GM21529 (cell line): Measurements from ENCODE around the gene FZR1.
"Not testable (repeated sequence)": the region's sequence is repeated elsewhere in the genome, so short reads cannot be mapped to it uniquely, and the experiment has no call there.

ENCODE experiments used
- ATAC-seq: cut with Tn5 transposase; IDR thresholded peaks from one replicate; pipeline ENCODE4 v1.9.1; 2021; ENCODE audit not compliant: unreplicated experiment

FZR1 gene

DNA sequence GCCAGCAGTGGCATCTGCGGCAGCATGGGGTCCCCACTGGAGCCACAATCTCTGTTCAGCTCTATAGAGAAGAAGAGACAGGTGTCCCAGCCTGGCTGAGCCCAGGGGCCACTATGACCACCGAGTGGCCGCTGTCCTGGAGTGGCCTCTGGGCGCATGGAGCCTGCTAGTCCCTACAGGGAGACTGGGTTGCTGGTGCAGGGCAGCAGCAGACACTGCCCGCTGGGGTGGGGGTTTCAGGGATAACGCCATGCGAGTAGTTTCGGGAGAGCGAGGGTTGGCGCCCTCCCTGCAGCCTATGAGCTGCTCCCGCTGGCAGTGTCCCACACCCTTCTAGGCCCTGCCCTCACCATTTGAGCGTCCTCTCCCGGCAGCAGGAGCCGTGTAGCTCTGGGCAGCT lies 22.0 kb downstream of the FZR1 start:
- no peak for ATAC-seq

DNA sequence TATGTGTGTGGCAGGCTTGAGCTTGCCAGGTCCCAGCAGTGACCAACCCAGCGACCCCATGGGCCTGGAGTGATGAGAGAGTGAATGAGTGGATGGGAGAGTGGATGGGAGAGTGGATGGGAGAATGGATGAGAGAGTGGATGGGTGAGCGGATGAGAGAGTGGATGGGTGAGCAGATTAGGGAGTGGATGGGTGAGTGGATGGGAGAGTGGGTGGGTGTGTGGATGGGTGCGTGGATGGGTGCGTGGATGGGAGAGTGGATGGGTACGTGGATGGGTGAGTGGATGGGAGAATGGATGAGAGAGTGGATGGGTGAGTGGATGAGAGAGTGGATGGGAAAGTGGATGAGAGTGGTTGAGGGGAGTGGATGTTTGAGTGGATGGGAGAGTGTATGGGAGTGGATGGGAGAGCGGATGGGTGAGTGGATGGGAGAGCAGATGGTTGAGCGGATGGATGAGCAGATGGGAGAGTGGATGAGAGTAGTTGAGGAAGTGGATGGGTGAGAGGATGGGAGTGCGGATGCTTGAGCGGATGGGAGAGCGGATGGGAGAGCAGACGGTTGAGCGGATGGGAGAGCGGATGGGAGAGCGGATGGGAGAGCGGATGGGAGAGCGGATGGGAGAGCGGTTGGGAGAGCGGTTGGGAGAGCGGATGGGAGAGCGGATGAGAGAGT lies 22.6 kb downstream of the FZR1 start:
- ATAC-seq: no peak

DNA sequence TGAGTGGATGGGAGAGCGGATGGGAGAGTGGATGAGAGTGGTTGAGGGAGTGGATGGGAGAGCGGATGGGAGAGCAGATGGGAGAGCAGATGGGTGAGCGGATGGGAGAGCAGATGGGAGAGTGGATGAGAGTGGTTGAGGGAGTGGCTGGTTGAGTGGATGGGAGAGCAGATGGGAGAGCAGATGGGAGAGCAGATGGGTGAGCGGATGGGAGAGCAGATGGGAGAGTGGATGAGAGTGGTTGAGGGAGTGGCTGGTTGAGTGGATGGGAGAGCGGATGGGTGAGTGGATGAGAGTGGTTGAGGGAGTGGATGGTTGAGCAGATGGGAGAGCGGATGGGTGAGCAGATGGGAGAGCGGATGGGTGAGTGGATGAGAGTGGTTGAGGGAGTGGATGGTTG lies 23.2 kb downstream of the FZR1 start:
- ATAC-seq: not testable (repeated sequence)

DNA sequence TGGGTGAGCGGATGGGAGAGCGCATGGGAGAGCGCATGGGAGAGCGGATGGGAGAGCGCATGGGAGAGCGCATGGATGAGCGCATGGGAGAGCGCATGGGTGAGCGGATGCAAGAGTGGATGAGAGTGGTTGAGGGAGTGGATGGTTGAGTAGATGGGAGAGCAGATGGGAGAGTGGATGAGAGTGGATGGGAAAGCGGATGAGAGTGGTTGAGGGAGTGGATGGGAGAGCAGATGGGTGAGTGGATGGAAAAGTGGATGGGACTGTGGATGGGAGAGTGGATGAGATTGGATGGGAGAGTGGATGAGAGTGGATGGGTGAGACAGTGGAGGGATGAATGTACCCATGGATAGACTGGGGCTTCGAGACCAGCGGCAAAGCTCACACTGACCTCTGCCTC lies 24.3 kb downstream of the FZR1 start:
- ATAC-seq: no peak

DNA sequence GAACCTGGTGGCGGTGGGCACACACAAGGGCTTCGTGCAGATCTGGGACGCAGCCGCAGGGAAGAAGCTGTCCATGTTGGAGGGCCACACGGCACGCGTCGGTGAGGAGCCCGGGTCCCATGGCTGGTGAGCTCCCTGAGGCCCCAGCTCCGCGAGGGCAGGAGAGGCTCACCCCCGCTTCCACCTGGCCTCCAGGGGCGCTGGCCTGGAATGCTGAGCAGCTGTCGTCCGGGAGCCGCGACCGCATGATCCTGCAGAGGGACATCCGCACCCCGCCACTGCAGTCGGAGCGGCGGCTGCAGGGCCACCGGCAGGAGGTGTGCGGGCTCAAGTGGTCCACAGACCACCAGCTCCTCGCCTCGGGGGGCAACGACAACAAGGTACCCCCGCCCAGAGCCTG lies 25.6 kb downstream of the FZR1 start:
- ATAC-seq: no peak

DNA sequence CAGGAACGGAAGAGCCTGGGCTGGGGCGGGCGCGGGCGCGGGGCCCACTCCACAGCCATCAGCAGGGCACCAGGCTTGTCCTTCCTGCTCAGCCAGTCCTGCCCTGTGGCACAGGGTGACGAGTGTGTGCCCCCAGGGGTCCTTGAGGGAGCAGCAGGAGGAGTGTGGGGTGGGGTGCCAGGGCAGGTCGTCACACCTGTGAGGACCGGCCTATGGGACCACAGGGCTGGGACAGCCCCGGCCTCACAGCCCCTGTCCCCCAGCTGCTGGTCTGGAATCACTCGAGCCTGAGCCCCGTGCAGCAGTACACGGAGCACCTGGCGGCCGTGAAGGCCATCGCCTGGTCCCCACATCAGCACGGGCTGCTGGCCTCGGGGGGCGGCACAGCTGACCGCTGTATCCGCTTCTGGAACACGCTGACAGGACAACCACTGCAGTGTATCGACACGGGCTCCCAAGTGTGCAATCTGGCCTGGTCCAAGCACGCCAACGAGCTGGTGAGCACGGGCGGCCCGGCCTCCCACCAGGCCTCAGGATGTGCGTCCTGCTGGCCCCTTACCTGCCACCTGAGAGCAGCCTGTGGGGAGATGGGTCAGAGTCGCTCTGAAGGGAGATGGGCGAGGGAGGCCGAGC lies 26.2 kb downstream of the FZR1 start:
- no peak for ATAC-seq

DNA sequence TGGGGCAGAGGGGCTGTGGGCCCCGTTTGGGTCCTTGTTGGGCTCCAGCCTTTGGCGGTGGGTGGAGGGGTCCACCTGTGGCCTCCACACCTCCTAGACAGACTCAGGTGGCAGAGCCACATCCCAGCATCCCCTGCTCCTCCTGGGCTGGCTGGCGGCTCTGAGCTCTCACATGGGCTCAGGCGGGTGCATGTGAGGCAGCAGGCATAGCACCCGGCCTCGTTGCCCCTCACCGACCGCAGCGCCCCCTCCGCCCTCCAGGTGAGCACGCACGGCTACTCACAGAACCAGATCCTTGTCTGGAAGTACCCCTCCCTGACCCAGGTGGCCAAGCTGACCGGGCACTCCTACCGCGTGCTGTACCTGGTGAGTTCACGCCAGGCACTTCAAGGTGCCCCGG lies 26.9 kb downstream of the FZR1 start:
- ATAC-seq: no peak

DNA sequence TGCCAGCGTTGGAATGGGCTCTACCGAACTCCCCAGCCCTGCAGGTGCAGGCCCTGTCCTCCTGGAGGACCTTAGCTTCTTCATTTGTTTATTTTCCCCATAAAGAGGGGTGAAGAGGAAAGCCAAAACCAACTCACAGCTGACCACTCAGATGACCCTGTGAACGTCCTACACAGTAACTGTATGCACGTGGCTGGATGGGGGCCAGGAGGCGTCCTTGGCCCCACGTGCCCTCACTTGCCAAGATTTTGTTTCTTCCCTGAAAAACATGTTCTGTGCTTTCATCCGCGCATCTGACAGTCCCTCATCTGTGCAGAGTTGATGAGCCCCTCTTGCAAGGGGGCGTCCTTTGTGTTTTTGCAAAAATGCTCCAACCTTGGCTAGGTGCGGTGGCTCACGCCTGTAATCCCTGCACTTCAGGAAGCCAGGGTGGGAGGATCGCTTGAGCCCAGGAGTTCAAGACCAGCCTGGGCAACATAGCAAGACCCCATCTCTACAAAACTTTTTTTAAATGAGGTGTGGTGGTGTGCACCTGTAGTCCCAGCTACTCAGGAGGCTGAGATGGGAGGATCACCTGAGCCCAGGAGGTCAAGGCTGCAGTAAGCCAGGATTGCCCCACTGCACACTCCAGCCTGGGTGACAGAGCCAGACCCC lies 27.6 kb downstream of the FZR1 start:
- no peak for ATAC-seq

DNA sequence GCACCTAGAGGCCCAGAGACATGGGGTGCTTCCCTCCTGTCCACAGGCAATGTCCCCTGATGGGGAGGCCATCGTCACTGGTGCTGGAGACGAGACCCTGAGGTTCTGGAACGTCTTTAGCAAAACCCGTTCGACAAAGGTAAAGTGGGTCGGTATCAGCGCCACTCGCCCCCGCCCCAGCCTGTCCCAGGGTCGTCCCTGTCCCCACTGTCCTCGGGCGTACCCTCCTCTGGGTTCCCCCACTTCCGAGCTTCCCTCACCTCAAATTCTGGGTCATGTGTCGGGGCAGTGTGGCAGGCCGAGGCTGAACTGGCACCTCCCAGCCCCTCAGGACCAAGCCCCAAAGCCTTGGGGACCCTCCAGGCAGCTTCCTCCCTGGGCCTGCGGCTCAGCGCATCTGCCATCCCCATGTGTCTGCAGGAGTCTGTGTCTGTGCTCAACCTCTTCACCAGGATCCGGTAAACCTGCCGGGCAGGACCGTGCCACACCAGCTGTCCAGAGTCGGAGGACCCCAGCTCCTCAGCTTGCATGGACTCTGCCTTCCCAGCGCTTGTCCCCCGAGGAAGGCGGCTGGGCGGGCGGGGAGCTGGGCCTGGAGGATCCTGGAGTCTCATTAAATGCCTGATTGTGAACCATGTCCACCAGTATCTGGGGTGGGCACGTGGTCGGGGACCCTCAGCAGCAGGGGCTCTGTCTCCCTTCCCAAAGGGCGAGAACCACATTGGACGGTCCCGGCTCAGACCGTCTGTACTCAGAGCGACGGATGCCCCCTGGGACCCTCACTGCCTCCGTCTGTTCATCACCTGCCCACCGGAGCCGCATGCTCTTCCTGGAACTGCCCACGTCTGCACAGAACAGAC lies 28.5 kb downstream of the FZR1 start:
- no peak for ATAC-seq

DNA sequence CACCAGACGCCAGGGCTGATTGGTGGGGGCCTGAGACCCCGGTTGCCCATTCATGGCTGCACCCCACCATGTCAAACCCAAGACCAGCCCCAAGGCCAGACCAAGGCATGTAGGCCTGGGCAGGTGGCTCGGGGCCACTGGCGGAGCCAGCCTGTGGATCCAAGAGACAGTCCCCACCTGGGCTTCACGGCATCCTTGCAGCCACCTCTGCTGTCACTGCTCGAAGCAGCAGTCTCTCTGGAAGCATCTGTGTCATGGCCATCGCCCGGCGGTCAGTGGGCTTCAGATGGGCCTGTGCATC lies 29.1 kb downstream of the FZR1 start:
- ATAC-seq: no peak

DNA sequence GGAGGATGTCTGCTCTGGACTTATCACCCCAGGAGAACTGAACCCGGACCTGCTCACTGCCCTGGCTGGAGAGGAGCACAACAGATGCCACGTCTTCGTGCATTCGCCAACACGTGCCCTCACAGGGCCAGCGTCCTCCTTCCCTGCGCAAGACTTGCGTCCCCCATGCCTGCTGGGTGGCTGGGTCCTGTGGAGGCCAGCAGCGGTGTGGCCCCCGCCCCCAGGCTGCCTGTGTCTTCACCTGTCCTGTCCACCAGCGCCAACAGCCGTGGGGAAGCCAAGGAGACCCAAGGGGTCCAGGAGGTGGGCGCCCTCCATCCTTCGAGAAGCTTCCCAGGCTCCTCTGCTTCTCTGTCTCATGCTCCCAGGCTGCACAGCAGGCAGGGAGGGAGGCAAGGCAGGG lies 29.5 kb downstream of the FZR1 start:
- no peak for ATAC-seq

DNA sequence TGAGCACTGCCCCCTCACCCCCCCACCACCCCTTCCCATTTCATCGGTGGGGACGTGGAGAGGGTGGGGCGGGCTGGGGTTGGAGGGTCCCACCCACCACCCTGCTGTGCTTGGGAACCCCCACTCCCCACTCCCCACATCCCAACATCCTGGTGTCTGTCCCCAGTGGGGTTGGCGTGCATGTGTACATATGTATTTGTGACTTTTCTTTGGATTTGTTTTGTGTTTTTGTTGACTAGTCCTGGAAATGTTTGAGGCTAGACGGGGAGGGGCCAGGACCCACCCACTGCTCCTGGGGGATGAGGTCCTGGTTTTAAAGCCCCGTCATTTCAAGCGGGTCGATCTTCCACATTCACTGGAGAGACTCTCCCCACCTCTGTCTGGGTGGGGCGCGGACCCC lies 29.9 kb downstream of the FZR1 start:
- no peak for ATAC-seq

DNA sequence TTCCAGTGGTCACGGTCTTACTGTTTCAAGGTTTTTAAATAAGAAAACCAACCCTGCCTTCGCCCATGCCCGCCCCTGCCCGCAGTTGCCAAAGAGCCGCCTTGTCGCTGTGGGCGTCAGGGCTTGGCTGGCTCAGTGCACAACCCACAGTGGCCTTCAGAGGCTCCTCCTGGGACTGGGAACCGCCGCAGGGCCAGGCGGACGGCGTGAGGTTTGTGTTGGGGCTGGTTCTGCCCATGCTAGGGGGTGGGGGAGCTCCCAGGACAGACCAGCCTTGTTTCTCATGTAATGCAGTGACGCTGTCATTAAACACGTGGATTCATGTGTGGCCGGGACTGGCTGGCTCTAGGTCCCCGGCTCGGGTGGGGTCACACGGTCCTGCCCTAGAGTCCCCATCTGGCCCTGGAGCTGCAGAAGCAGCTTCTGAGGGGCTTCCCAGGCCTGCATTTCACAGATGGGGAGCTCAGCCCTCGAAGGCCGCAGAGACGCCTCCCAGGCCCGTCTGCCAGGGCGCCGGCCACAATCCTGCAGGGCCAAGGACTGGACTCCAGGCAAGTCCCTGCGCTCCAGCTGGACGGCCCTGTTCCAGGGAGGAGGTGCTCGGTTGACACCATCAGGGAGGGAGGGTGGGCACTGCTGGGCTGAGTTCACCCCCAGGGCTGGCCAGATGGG lies 30.5 kb downstream of the FZR1 start:
- no peak for ATAC-seq

DNA sequence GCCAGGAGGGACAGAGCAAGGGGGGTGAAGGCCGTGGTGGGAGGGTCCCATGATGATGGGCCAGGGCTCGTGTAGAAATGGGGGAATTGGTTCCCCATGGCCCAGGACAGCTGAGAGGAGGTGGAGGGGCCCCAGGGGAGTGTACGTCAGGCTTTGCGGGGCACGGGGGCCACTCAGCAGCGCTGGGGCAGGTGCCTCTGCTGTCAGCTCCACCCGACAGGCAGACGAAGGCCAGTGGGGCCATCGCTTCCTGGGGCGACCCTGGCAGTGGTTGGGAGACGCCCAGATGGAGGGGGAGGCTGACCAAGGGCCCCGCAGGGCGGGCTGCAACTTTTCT lies 31.0 kb downstream of the FZR1 start:
- ATAC-seq: no peak

DNA sequence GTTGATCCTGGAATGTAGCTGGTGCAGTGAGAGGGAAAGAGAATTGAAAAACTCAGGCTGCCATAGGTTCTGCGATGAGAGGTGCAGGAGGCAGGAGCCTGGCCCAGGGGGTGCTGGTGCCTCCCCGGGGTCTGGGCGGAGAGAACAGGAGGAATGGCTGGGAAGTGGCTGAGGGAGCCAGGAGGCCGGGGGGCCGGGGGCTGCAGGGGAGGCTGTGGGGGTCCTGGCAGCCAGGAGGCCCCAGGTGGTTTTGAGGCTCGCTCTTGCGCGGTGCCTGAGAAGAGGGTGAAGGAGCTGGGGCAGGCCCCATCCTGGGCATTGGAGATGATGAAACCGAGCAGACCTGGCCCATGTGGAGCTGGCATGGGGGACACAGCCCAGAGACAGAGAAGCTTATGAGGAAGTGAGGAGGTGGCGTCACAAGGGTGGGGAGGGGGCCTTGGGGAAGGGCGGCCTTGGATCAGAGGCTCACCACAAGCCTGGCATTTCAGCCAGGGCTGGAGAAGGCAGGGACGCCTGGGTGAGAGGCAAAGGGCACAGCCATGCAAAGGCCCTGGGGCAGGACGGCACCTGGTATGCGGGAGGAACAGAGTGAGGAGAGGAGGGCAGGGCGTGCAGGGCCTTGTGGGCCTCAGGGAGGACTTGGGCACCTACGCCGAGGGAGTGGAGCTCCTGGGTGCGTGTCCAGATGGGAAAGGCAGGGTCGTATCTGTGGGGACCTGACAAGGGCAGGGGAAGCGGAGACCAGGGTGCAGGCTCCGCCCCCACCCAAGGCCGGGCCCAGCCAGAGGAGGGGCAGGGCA lies 31.5 kb downstream of the FZR1 start:
- no peak for ATAC-seq

DNA sequence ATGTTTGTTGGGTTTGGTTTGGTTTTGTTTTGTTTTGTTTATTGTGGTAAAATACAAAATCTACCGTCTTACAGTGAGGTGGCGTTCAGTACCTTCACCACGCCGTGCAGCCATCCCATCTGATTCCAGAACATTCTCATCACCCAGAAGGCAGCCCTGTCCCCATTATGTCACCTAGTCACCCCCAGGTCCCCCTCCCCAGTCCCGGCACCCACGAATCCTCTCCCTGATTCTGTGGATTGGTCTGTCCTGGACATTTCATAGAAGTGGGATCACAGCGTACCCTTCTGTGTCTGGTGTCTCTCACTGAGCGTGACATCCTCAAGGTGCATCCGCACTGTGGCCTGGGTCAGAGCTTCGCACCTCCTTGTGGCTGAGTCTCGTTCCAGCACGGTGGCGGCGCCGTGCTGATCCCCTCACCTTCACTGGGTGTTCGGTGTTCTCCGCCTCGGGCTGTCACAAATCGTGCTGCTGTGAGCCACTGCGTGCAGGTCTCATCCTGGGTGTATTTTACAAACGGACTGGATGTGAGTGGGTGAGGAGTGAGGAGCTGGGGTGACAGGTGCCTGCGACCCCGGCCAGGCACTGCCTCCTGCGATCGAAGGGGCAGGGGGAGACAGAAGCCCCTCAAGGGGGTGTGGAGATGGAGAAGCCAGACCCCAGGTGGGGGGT lies 32.3 kb downstream of the FZR1 start:
- no peak for ATAC-seq

DNA sequence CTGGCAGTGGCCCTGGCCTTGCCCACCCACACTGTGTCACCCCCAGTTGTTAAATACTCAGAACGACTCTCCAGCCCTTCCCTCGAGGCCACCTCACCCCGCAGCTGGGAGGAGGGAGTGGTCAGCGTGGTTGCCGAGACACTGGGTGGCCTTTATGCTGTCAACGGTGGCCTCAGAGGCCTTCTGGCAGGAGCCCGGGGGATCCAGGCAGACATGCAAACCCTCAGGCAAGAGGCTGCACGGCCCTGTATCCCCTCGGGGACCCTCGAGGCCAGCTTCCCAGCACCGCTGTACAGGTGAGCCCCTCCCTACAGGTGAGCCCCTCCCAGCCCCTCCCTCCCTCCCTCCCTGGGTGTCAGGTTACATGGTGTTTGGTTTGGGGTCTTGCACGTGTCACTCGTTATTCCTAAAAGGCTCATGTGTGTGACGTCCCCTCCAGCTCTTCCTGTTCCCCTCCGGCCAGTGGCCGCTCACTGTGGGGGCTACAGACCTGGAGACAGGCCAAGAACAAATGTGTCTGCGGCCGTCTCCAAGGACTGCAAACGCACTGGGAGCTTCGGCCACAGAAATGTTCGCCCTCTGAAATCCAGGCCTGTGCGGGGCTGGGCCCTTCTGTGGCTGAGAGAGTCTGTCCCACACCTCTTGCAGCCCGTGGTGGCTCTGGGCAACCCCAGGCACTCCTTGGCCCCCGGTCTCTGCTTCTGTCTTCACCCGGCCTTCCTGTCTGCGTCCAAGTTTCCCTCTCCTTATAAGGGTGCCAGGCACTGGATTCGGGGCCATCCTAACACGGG lies 33.0 kb downstream of the FZR1 start, which contains the start of gene TEKTIP1:
Gene TEKTIP1 (plus strand): TSS at position 210 of the 791 bp plus-strand sequence. CDS start 4 bp downstream, at position 214.
- ATAC-seq: no peak

DNA sequence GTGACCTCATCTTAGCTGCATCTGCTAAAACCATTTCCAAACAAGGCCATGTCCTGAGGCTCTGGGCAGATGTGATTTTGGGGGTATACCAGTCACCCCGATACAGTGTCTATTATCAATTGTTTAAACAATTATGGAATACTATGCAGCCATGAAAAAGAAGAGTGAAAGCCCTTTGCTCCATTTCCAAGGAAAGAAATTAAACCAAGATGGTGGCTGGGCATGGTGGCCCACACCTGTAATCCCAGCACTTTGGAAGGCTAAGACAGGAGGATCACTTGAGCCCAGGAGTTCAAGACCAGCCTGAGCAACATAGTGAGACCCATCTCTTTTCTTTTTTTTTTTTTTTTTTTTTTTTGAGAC lies 33.6 kb downstream of the FZR1 start:
- ATAC-seq: no peak
